HG03520 (cell line): ENCODE results near the gene MNT.

ENCODE experiments used
- ATAC-seq: cut with Tn5 transposase; IDR thresholded peaks from one replicate; pipeline ENCODE4 v1.9.1; 2021; ENCODE audit warnings: mild to moderate bottlenecking, moderate library complexity; ENCODE audit not compliant: unreplicated experiment

The MNT gene

DNA sequence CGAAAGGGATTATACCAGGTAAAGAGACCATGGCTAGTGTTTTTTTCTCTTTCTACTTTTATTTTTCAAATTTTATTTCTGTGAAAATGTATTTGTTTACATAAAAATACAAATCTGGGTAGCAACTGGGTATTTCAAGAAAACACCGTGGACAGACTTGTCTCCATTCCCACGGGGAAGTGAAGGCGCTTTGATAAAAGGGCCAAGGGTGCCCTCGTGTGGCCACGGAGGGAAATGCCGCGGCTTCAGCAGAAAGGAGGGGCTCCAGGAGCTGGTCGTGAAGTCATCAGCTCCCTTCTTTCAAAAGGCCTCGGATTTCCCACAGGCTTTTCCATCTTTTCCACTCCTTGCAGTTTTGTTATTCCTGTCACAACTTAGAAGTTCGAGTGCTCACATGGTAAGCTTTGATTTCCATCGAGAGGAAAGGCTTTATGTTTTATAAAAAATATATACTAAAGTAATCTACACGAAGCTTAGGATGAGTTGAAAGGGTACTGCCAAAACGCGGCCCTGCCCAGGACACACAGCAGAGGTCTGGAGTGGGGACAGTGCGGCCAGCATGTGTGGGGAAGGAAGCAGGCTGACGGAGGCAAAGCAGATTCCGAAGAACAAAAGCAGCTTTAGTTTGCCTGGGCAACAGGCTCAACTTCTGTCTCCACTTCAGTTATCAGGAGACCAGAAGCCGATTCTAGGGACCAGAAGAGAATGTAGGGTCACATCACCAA lies 15.3 kb upstream of the MNT start:
- ATAC-seq, result no peak

DNA sequence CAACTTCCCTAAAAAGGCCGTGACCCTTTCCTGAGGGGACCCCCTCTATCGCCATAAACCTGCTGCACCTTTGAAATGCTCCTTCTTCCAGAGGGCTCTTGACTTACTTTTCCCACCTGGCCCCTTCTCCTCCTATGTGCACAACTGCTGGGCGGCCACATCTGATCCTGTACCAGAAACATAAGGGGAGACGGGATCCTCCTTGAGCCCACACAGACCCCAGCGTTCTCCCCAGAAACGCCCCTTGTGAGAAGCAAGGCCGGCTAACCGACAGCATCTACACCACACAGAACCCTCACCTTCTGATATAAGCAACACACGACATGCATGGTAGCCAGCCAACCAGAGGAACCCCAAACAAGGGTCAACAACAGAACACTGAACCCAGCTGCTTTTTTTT lies 14.2 kb upstream of the MNT start:
- no peak for ATAC-seq

DNA sequence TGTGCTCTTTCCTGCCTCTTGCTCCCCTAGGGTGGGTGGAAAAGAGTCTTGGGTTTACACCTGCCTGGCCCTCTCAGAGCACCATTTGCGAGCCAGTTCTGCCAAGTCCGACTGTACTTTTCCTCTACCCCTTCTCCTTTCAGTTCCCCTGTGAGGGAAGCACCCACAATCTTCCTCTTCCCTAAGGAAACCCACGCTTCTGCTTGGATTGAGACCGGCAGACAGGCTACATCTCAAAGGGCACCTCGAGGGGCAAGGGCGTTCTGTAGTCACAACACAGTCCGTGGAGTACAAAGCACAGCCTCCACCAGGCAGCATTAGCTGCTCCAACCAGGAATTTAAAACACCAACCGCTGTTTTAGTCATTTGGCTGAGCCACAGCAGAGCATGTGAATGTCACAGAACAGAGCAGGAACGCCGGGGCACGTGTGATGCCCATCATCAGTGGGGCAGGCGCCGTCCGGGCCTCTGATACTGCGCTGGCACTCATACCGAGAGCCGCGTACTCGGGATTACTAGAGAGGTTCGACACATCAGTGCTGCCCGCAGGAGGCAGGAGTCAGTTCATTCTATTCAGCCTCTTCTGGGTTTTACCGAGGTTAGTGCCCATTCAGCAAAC lies 13.7 kb upstream of the MNT start:
- no peak for ATAC-seq

DNA sequence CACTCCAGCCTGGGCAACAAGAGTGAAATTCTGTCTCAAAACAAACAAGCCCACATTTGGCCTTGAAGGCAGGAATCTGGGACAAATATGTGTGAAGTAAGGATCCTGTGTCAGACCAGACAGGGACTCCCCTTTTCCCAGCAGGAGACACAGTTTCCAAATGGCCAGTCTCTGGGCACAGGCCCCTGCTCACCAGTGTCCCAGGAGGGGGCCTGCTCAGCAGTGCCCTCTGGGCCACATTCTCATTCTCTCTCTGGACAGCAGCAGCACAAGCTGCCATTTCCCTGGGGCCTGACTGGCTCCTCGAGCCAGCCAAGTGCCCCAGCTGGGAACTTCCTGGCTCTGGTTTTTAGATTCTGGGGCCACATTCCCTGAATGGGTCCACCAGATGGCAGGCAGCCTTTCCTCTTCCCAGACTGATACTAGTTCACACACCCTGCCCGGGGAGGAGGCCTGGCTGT lies 11.7 kb upstream of the MNT start:
- no peak for ATAC-seq

DNA sequence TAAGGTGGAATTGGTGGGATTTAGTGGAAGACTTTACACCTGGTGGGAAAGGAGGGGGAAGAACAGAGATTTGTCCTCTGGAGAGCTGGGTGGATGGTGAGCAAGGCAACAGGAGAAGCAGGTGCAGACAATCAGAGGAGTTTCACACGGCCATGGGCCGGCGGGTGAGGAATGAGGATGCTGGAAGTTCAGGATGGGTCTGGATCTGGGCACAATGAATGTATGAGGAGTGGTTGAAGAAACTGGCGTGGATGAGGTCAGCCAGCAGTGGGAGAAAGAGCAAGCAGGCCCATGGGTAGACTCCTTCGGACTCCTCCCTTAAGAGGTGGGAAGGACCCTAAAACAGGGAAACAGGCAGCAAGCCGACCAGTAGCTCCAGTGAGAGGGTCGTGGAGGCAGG lies 10.1 kb upstream of the MNT start:
- ATAC-seq, result no peak

DNA sequence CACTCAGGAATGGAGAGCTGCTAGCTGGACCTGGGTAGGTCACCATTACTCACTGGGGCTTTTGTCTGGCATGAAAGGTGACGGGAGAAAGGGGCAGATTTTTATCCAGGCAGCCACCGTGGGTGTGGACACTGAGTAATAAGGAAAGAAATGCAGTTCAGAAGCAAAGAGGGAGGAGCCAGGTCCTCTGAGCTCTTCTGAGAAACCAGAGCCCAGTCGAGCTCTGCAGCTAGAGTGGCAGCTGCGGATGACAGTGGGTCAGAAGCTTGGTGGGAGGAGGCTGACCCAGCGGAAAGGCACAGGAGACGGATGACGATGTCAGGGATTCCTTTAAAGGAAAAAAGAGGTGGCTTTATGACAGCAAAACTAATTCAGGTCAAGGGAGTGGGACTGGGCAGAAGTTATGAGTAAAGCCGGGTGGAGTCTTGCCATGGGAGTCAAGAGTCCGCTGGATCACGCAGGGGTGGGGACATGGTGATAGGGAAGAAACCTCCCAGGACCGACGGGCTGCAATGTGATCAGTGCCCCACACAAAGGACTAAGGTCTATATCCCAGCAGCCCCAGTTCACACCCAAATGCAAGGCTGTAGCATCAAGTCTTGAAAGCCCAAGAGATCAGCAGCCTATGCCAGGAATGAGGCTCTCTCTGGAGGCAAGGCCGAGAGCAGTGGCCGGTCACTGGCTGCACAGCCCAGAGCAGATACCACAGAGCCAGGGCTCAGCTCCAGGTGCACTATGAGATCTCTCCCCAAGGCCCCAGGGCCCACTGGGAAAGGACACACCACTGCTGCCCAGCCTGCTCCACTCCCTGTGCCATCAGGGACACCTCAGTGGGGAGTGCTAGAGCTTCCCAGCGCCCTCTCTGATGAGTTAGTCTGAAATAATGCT lies 6.3 kb upstream of the MNT start:
- no peak for ATAC-seq

DNA sequence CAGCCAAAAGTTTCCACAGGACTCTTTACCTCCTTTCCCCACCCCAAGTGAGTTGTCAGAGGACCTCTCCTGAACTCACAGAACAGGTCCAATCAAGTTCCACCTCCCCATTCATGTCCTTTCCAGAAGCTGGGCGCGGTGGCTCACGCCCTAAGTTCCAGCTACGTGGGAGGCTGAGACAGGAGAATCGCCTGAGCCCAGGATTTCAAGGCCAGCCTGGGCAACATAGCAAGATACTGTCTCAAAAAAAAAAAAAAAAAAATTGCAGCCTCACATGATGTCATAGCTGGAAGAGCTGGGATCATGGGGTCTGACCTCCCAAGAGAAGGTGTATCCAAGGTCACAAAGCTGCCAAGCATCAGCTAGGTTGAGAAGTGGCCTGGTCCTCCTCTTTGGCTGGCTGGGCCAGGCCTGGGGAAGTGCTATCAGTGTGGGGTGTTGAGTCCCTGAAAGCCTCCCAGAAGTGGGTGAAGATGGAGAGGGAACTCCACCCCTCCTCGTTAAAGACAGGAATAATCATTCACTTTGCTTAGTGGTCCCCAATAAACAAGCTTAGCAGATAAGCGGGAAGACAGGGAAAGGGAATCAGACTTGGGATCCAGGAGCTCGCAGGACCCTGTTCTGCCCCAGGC lies 5.5 kb upstream of the MNT start:
- no peak for ATAC-seq

DNA sequence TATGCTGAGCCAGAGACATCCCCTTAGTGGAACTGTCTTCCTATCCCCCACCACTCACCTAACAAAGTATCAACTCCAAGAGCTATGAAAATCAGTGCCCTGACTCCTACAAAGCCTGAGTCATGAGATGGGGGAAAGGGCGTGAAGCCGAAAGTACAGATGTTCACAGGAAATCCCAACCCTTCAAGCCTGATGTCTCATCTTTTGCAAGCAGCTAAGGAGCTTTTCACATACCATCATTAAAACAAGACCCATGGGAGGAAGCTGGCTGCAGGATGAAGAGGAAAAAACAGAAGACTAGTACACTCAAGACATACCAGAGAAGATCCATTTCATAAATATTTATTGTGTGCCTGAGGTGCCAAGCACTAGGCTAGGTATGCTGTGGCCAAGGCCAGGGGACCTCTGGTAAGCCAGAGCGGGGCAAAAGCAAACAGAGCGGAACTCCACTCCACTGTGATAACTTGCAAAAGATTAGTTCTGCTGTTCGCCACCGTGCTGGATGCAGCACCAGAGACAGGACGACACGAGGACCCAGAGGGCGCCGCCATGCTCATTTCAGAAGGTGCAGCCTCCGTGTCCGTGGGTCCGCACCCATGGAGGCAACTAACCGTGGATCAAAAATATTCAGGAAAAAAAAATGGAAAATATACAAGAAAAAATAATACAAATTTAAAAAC lies 4.5 kb upstream of the MNT start:
- ATAC-seq, result no peak

DNA sequence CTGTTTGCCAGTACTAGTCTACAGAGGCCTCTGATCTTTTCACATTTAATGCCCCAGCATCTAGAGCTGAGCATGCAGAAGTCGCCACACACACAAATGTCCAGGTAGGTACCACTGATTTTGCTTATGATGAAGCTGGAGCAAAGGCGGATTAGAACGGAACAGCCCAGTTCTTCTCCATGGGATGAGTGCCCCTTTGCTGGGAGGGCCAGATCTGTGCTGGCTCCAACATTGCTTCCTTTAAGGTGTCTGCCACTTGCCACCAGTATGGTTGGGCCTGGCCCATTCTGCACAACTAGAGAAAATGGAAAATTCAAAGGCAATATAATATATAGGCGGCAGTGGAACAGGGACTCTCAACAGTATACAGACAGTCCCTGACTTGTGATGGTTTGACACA lies 2.2 kb upstream of the MNT start:
- no peak for ATAC-seq

DNA sequence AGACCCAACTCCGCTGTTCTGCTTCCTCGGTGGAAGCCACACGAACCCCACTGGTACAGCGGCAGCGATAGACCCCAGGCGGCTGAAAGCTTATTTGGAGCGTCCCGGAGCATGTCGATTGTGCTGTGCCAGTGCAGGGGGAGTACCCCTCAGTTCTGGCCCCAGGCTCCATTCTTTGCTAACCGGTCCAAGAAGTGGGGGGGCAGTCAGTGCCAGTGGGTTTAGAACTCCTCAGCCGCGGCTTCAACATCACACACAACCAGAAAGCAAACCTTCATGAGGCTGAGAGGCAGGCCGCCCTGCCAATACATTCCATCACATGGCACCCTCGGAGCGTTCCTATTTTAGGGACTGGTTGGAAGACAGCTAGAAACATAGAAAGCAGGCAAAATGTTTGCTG lies 1.7 kb upstream of the MNT start:
- ATAC-seq, result no peak

DNA sequence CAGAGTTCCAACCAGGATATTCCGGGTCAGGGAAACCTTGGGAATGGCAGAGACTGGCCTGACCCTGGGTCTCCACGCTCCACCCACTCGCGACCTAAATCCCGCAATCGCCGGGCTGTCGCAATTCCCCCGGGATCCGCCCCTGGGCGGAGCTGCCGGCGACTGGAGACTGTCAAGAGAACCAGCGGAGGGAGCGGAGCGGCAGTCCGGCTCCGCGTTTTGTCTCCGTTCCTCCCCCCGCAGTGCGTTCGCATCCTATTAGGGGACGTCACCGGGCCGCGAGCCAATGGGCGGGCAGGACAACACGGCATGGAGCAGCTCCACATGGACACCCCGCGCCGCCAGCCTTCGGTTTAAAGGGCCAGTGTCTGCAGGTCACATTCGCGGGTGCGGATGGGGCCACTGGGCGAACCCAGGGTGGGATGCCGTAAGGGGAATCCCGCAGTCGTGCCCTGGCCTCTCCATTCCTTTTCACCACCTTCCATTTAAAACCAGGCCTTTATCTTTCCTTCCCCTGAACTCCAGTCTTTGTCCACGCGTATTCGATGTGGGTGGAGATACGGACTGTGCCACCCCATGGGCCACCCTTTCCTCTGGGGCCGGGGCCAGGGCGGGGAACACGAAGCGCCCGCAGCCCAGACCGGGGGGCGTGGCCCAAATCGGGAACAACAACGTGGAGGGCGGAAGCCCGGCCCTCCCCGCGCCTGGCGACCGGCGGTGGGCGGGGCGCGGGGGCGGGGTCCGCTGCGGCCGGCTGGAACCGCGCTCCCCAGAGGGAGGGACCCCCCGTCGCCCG lies 764 bp upstream of the MNT start:
- peak; percentile 39 for ATAC-seq

DNA sequence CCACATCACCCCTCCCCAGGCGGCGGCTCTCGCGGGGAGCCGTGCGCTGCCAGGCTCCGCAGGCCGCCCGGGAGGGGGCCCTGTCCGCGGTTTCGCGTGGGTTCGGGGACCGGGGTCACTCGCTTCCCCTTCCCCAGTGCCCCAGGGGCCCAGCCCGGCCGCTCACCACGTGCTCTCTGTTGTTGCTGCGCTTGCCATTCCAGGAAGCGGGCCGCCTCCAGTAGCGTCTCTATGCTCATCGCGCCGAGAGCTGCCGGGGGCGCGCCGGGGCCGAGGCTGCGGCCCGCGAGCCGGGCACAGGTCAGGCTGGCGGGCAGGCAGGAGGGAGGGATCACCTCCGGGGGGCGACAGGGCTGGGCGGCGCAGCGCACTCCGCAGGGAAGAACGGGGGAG lies 390 bp downstream of the MNT start:
- ATAC-seq, result no peak

DNA sequence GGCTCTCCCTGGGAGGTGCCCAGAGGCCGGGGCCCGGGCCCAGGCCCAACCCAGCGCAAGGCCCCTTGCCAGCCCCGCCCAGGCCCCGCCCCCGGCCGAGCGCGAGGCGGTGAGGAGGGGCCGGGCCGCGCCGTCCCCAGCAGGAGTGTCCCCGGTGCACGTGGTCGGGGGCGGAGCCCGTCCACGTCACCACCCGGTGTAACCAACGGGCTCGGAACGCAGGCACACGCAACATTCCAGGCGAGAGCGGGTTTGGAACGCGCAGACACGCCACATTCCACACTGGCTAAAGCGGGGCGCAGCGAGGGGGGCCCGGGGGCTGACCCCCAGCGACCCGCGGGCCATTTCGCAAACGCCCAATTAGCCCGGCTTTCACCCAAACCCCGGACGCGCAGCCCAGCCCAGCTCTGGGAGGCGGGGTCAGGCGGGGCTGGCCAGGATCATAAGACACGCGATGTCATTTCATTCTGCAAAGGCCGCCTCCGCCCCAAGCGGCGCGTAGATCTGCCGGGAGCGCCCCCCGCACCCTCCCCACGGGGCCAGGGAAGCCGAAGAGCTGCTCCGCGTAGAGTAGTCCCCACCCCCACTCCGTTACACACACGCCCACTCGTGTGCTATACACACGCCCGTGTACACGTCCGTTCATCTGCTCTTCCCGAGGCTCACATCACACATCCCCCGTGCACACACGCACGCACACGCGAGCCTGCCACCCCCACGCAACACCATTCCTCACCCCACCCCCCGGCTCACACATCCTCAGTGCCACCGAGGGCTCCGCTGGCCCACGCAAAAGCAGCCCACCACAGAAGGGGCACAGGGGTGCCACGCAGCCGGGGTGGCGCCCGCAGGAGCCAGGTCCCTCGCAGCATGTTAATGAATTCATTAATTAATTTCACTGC lies 1.0 kb downstream of the MNT start:
- peak; percentile 32 for ATAC-seq

DNA sequence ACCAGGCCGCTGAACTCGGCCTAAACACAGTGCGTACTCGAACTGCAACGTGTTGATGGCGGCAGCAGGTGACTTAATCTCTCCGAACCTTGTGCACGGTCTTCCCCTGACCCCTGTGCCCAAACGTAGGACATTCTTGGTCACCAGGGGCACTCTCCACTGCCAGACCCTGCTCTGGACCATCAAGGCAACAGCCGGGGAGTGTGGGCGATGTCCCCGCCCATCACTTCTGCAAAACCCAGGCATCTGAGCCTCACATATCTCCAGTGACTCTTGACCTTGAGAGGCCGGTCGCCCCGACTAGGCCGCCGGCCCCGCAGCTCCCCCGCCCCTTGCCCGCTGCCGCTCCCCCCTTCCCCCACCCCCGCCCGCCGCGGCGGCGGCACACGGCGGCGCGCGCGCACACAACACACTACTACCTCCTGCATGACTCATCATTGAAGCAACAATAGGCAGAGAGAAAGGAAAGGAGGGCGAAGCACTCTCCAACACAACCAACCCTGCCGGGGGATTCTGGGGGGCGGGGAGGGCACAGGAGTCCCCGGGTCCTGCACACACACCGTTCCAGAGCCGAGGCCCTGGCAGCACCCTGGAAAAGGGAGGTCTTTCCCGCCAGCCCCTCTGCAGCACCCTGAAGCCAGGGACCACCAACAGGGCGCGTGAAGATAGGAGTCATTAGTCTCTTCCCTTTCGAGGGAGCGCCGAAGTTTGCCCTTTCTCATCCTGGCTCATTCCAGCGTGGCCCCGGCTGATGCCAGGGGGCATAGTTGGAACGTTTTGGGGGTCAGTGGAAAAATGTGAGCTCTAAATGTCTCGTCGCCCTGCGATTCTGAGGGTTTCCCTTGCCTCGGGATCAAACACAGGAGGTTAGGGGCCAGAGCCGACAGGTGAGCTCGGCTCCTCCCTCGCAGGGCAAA lies 1.9 kb downstream of the MNT start:
- no peak for ATAC-seq

DNA sequence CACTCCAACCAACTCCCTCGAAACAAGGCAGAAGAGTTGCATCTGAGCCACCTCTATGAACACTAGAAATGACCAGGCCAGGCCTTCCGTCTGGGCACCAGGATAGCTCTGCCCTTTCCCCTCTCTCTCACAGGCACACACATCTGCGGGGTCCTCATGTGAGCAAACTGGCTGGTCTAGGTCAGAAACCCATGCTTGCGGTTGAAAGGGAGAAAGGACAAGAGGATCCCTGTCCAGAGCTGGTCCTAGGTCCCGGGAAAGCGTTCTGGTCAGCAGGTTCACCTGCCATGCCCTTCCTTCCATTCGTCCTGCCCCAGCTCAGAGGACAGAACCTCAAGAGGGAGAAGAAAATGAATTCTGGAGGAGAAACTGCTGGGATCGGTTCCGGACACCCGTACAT lies 2.7 kb downstream of the MNT start:
- ATAC-seq, result no peak

DNA sequence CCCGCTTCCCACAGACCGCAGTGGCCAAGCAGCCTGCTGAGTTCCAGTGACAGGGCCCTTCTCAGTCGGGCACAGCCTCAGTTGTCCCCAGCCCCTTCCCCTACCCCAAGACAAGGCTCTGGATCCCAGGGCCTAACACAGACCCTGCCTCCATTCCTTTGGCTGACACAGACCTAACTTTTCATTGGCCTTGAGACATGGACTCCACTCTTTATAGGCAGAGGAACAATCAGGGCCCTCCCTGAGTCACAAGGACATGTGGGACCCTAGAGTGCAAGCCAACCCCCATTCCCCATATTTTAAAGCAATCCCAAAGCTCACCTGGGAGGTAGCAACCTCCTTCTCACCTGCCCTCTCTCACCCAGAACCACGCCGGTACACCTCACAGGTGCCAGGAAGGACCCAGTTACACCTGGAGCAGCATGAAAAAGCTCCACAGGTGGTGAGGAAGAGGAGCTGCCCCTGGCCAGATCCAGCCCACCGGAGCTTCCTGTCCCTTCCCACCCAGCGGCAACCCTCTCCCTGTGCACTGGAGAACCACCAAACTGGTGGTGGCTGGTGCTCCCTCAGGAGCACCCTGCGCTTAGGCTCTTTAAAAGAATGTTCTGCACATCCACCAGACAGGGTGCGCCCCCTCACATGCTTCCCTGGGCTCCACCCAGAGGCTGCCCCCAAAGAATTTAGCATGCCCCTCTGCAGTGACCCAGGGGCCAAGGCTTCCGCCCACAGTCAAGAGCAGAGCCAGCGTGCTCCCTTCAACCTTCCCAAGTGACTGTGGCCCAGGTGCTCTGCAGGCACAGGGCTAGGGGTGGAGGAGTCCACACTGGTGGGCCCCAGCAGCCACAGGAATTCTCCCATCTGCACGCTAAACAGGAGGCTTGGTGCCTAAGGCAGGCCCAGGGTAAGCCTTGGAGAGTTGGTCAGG lies 3.4 kb downstream of the MNT start:
- ATAC-seq, result no peak
